NCI-H2227 treated with DMSO at 0.1 percent for 48 hours (cell line): ENCODE measurements around the gene APOL3.
"Not testable (repeated sequence)": the region's sequence is repeated elsewhere in the genome, so short reads cannot be mapped to it uniquely, and the experiment has no call there.

Experiments used
- DNase-seq: peaks from one replicate; lab custom pipeline; 2025; lab: John Stamatoyannopoulos, UW

APOL3 gene

DNA sequence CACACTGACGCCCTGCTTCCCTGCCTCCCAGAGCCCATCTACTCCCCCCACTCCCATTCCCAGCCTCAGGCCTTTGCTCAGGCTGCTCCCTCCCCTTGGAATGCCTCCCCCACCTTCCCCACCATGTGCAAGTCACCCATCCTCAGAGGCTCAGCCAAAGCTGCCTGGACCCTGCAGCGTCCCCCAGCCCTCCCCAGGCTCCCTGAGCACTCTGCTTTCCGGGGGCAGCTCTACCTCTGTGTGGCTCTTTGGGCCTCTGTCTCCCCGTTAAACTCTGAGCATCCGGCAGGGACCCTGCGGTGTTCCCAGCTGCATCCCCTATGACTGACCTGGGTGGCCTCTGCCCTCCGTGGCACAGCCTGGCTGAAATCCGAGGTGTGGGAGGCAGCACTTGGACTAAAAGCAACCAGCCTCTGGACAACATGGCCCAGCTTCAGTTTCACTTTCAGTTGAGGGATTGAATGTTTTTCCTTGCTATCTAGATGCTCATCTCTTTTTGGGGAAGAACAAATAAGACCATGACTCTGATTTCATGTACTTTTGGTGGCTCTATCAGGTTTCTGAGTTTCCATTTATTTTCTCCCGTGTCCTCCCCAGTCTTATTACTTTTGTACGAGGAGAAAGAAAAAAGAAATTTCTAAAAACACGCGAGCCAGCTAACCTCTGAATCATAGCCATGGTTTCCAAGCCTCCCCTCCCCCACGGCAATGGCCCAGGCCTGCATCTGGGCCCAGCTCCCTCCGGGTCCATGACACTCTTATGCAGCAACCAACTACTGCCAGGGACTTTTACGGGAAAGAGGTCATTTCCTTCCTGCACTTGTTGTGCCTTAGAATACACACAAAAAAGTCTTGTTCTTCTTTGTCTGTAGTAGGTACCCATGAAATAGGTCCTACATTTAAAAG, 3.8 kb downstream of the APOL3 start:
- peak; percentile 33 for DNase-seq

- no peak for DNase-seq
These were observed 4.4 kb downstream of the APOL3 start for GRCh38 chr22:36156119-36156514.

GRCh38 chr22:36155702-36156101, 4.9 kb downstream of the APOL3 start:
- DNase-seq = no peak

GRCh38 chr22:36154423-36154945, 6.1 kb downstream of the APOL3 start:
- no peak for DNase-seq

- DNase-seq = no peak
These were observed 6.8 kb downstream of the APOL3 start for GRCh38 chr22:36153501-36154422.

GRCh38 chr22:36152821-36153220, 7.7 kb downstream of the APOL3 start:
- DNase-seq = not testable (repeated sequence)

DNA sequence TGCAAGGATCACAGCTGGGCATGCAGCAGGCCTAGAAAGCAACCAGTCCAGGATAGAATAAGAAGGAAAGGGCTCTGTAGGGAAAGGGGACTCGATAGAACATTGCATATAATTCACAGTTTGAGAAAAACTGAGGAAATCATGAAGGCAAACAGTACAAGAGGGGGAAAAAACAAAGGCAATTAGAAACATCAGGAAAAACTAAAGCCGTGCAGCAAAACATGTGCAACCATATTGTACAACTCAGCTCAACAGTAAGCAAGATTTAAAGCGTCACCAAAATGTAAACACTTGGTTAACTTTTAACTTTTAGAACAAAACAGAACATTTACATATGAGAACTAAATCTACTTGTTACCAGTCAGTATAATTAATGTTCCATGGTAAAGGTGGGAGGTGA, 8.5 kb downstream of the APOL3 start:
- DNase-seq = no peak

- no peak for DNase-seq
These were observed 9.5 kb downstream of the APOL3 start for GRCh38 chr22:36151006-36151595.

DNA sequence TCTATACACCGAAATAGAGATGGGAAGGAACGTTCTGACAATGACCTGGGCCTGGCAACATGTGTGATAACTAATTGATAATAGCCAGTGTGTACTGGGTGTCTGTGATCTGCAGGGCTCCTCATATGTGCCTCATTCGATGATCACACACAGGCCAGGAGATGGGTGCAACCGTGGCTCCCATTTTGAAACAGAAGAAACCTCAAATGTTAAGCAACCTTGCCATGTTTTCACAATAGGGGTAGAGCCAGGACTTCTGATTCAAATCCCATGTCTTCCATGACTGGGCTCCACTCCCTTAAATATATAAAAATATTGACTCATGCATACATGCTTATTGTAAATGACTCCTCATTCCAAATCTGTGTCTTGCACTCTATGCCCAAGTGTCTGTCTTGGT, 11.1 kb downstream of the APOL3 start:
- no peak for DNase-seq

DNA sequence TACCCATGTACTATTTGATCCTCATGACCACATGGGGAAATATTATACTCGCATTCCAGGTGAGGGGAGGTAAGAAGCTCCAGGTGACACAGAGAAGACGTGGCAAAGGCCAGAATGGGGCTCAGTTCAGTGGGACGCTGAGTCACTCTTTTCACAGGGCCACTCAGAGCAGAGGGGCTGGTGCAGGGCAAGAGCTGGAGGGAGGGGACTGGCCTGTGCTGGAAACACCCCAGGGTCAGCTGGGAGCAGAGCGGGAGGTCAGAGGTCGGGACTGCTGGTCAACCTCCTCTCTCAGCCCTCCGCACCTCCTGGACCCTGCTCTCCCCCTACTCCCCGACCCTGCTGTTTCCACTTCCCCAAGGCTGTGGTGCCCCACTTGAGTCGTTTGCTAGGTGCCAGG, 12.1 kb downstream of the APOL3 start:
- DNase-seq = no peak

DNA sequence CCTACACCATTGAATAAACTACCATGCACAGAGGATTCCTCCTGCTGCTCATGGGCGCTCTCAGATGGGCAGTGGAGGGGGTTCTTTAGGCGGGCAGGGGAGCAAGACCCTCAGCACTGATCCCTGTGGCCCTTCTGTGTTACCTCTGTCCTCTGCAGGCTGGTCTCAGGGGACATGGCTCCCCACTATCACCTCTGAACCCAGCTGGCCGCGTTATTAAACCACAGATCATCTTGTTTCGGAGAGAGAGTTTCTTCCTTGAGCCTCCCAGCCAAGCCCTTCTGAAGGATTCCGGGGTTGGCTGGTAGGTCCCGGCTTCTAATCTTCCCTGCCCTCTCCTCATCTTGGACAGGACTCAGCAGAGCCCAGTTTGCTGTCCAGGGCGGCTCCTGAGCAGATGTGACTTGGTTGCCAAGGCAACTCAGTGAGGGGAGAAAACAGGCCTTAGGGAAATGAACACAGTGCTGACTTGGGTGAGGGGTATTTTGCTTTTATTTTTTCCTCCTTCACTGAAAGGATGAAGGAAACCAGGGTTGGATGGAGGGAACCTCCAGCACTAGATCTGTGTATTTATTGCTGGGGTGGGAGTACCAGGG, 13.3 kb downstream of the APOL3 start:
- DNase-seq = no peak

DNA sequence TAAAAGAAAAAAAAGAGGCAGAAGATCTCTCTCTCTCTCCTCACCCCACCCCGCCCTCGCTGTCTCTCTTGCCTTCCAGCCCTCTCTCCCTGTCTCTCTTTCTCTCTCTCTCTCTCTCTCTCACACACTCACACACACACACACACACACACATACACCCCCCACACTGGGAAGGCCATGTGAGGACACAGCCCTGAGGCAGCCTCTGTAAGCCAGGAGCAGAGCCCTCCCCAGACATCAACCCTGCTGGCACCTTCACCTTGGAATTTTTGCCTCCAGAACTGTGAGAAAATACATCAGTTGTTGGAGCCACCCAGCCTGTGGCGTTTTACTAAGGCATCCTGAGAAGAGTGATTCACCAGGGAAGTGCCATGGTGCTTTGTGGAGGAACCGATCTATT, 14.7 kb downstream of the APOL3 start:
- DNase-seq = no peak

- DNase-seq = peak; percentile 25
These were observed 15.5 kb downstream of the APOL3 start for GRCh38 chr22:36144886-36145541.

GRCh38 chr22:36143956-36144355, 16.6 kb downstream of the APOL3 start:
- DNase-seq = no peak

GRCh38 chr22:36143066-36143815, 17.3 kb downstream of the APOL3 start:
- no peak for DNase-seq

DNA sequence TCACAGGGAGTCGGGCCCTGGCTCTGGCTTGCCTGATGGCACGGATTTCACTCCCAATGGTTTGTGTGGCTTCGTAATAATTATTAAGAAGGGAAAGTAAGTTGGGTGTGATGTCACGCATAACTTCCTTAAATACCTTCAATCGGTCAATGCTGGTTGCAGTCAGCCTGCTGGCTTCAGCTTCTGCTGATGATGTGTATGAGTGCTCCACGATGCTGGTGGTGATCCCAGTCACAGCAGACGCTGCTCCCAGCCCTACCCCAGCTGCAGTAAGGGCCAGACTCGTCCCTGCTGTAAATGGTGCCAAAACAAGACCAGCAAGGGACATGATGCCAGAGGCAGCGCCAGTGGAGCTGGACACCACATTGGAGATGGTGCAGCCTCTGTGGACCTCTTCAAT, 19.1 kb downstream of the APOL3 start:
- no peak for DNase-seq

- not testable (repeated sequence) for DNase-seq
These were observed 21.8 kb downstream of the APOL3 start for GRCh38 chr22:36138709-36139108.

DNA sequence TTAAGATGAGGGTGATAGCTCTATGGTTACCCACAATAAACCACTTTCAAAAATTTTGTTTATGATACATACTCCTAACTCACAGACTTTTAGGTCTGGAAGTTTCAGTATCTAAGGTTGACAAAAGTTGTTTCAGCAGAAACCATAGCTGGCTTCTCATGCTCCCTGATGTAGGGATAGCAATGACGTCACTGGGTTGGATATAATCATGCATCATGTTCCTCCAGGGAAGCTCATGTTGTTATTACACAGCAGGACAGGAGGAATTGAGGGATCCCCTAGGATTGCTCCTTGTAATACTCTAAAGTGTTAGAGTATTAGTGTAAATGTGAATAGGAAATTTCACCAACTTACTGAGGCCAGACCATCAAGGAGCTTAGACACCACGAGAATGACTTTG, 23.6 kb downstream of the APOL3 start:
- DNase-seq = no peak

DNA sequence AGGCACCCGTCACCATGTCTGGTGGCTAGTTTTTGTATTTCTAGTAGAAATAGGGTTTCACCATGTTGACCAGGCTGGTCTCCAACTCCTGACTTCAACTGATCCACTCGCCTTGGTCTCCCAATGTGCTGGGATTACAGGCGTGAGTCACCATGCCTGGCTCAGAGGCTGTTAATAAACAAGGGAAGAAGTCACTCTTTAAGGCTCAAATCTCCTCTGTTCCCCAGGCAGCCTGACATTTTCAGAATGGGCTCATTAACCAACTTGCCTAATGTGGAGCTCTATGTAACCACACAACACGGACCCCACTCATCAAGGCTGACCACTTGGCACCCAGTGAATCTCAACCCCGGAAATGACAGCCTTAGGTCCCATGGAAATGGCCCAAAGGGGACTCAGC, 24.1 kb downstream of the APOL3 start:
- no peak for DNase-seq

DNA sequence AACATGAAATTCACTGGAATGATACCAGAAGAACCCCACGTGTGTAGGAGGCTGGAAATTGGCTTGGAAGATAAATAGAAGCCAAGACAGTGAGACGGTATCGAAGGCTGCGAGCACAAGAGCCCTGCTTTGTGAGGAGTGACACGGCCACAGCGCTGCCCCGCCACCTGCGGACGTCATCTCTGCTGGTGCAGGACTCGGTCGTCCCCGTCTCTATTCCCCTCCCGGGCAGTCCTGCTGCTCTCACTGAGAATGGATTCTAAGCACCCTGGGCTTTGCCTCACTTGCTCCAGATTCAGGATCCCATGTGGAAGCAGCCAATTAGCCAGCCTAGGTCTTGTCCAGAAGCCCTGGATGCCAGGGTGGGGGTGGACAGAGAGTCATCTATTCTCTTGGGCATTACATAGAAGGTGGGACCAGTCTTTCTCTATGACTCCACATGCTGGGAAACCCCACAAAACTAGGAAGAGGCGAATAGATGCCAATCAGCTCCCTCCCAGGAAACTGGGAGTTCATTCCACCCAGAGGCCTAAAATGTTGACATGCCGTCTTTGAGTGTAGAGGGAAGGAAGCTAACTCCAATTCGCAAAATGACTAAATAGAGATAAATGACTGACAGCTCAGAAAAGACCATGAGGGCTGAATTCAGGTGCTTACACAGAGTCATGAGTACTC, 25.1 kb downstream of the APOL3 start:
- DNase-seq = no peak
